H9 (cell line): ENCODE measurements around the gene BTD. TPM values are rescaled to one million over a fixed set of nuclear protein-coding genes. Genes with fewer than 3 reads are reported as not detected.

Source experiments
- DNase-seq: peaks from one replicate; pipeline ENCODE4 v3.0.0-alpha.2; 2017
- H2AFZ ChIP-seq: one replicate; pipeline ENCODE4 v1.6.1; 2013; ENCODE audit warnings: mild to moderate bottlenecking, low read length, control low read depth, moderate library complexity
- H2AK5ac ChIP-seq: 2 replicates; pipeline ENCODE4 v1.6.1; 2013; ENCODE audit warnings: low read length, control low read depth, mixed read lengths; ENCODE audit not compliant: insufficient read length
- H2BK120ac ChIP-seq: one replicate; pipeline ENCODE4 v1.6.1; 2013; ENCODE audit warnings: low read depth, mild to moderate bottlenecking, low read length, control low read depth, inconsistent platforms; ENCODE audit not compliant: poor library complexity, severe bottlenecking
- H2BK12ac ChIP-seq: 2 replicates; pipeline ENCODE4 v1.6.1; 2013; ENCODE audit warnings: low read length, control low read depth, mixed read lengths, low read depth; ENCODE audit not compliant: insufficient read length
- H2BK15ac ChIP-seq: 2 replicates; pipeline ENCODE4 v1.6.1; 2013; ENCODE audit warnings: low read depth, low read length, control low read depth
- H2BK20ac ChIP-seq: one replicate; pipeline ENCODE4 v1.6.1; 2013; ENCODE audit warnings: low read depth, mild to moderate bottlenecking, low read length, control low read depth, inconsistent platforms; ENCODE audit not compliant: poor library complexity, severe bottlenecking
- H2BK5ac ChIP-seq: 2 replicates; pipeline ENCODE4 v1.6.1; 2013; ENCODE audit warnings: low read length, control low read depth, mixed read lengths; ENCODE audit not compliant: insufficient read length
- H3K14ac ChIP-seq: 2 replicates; pipeline ENCODE4 v1.6.1; 2013; ENCODE audit warnings: low read length, control low read depth; ENCODE audit not compliant: insufficient read depth
- H3K18ac ChIP-seq: 2 replicates; pipeline ENCODE4 v1.6.1; 2013; ENCODE audit warnings: low read depth, mild to moderate bottlenecking, mixed read lengths, low read length, control low read depth; ENCODE audit not compliant: insufficient read length
- H3K23ac ChIP-seq: 2 replicates; pipeline ENCODE4 v1.6.1; 2013; ENCODE audit warnings: low read length, control low read depth, mixed read lengths, low read depth; ENCODE audit not compliant: insufficient read length
- H3K23me2 ChIP-seq: 2 replicates; pipeline ENCODE4 v1.6.1; 2013; ENCODE audit warnings: low read depth, mild to moderate bottlenecking, mixed read lengths, low read length, control low read depth; ENCODE audit not compliant: insufficient read length, poor library complexity, severe bottlenecking
- H3K27ac ChIP-seq: 2 replicates; pipeline ENCODE4 v1.5.1; 2013; ENCODE audit warnings: low read length, control low read depth, mixed read lengths, low read depth; ENCODE audit not compliant: insufficient read length
- H3K27me3 ChIP-seq: 2 replicates; pipeline ENCODE4 v1.6.1; 2013; ENCODE audit warnings: low read length, control low read depth, inconsistent platforms; ENCODE audit not compliant: insufficient read depth
- H3K4ac ChIP-seq: 2 replicates; pipeline ENCODE4 v1.6.1; 2013; ENCODE audit warnings: low read depth, mild to moderate bottlenecking, control low read depth, inconsistent platforms, low read length, moderate library complexity
- H3K4me1 ChIP-seq: 2 replicates; pipeline ENCODE4 v1.6.1; 2013; ENCODE audit warnings: low read length, control low read depth, inconsistent platforms; ENCODE audit not compliant: insufficient read depth
- H3K4me2 ChIP-seq: 2 replicates; pipeline ENCODE4 v1.6.1; 2013; ENCODE audit warnings: low read length, control low read depth, mixed read lengths; ENCODE audit not compliant: insufficient read length, insufficient read depth
- H3K56ac ChIP-seq: 2 replicates; pipeline ENCODE4 v1.6.1; 2013; ENCODE audit warnings: low read depth, mild to moderate bottlenecking, mixed read lengths, low read length, control low read depth; ENCODE audit not compliant: insufficient read length
- H3K79me1 ChIP-seq: 2 replicates; pipeline ENCODE4 v1.6.1; 2013; ENCODE audit warnings: low read depth, mild to moderate bottlenecking, moderate library complexity, low read length, control low read depth, inconsistent platforms; ENCODE audit not compliant: insufficient read depth, poor library complexity, severe bottlenecking
- H3K79me2 ChIP-seq: 2 replicates; pipeline ENCODE4 v1.6.1; 2013; ENCODE audit warnings: low read length, control low read depth, inconsistent platforms; ENCODE audit not compliant: insufficient read depth
- H3K9ac ChIP-seq: 2 replicates; pipeline ENCODE4 v1.6.1; 2013; ENCODE audit warnings: low read length, control low read depth, mixed read lengths; ENCODE audit not compliant: insufficient read length; ENCODE audit errors: extremely low read depth
- H3K9me3 ChIP-seq: one replicate; pipeline ENCODE4 v1.6.1; 2013; ENCODE audit warnings: low read depth, low read length, inconsistent platforms; ENCODE audit not compliant: control insufficient read depth
- H3T11ph ChIP-seq: one replicate; pipeline ENCODE4 v1.6.1; 2013; ENCODE audit warnings: mild to moderate bottlenecking, low read length, control low read depth, inconsistent platforms
- H4K20me1 ChIP-seq: one replicate; pipeline ENCODE4 v1.6.1; 2013; ENCODE audit not compliant: control insufficient read depth, insufficient read length, insufficient read depth
- H4K5ac ChIP-seq: 2 replicates; pipeline ENCODE4 v1.6.1; 2013; ENCODE audit warnings: low read depth, mild to moderate bottlenecking, mixed read lengths, low read length, control low read depth; ENCODE audit not compliant: insufficient read length
- H4K8ac ChIP-seq: replicated peaks from 2 replicates; pipeline ENCODE4 v1.6.1; 2013; ENCODE audit warnings: low read length, control low read depth, mixed read lengths, low read depth; ENCODE audit not compliant: insufficient read length
- H4K91ac ChIP-seq: 2 replicates; pipeline ENCODE4 v1.6.1; 2013; ENCODE audit warnings: low read depth, mild to moderate bottlenecking, moderate library complexity, mixed read lengths, low read length, control low read depth; ENCODE audit not compliant: insufficient read length
- H3K27ac Mint-ChIP-seq, 3 experiments: 2 replicates in 2 of 3; 3 replicates in 1 of 3; pipeline ENCODE4 v1.8.0; 2020 to 2021; ENCODE audit warnings: mixed read lengths in 3 of 3, mild to moderate bottlenecking in 1 of 3, moderate library complexity in 1 of 3
- H3K27me3 Mint-ChIP-seq: 2 replicates; pipeline ENCODE4 v1.8.0; 2021; ENCODE audit warnings: low read depth, mild to moderate bottlenecking, moderate library complexity, mixed read lengths
- H3K36me3 Mint-ChIP-seq, 3 experiments: 2 replicates in 2 of 3; 3 replicates in 1 of 3; pipeline ENCODE4 v1.8.0; 2020 to 2021; ENCODE audit warnings: low read depth in 3 of 3, mixed read lengths in 3 of 3; ENCODE audit not compliant: insufficient read depth in 1 of 3
- H3K4me1 Mint-ChIP-seq, 2 experiments: 2 replicates each; pipeline ENCODE4 v1.8.0; 2020; ENCODE audit warnings: mixed read lengths in 2 of 2
- H3K4me3 Mint-ChIP-seq, 2 experiments: 2 replicates in 1 of 2; 3 replicates in 1 of 2; pipeline ENCODE4 v1.8.0; 2020 to 2021; ENCODE audit warnings: mild to moderate bottlenecking in 2 of 2, mixed read lengths in 2 of 2, moderate library complexity in 1 of 2
- H3K9me3 Mint-ChIP-seq, 2 experiments: 2 replicates in 1 of 2; 3 replicates in 1 of 2; pipeline ENCODE4 v1.8.0; 2020; ENCODE audit warnings: mild to moderate bottlenecking in 2 of 2, mixed read lengths in 2 of 2, moderate library complexity in 1 of 2
- WGBS: extraction: QIAGEN DNeasy Blood & Tissue Kit; methylation state at CpG from one replicate; pipeline ENCODE4 v1.1.7; 2013; ENCODE audit warnings: missing lambda C conversion rate, low lambda C conversion rate, mixed read lengths; ENCODE audit not compliant: insufficient read length; ENCODE audit errors: extremely low coverage; 5-methylcytosine and 5-hydroxymethylcytosine counted together
- total RNA-seq: library from RNA; stranded (reverse); gene quantifications from 2 replicates; pipeline ENCODE4 v1.2.1, GENCODE V29; 2021
- TF ChIP-seq, protein P1 (sequence below): fragments of 200-600 bp; sonication (generic); conservative IDR thresholded peaks from 3 replicates; pipeline ENCODE4 v1.8.0; 2021; ENCODE audit warnings: antibody characterized with exemption, mild to moderate bottlenecking

Gene BTD
- total RNA-seq, 1 experiment from 2014 or later = 21.5 TPM

DNA sequence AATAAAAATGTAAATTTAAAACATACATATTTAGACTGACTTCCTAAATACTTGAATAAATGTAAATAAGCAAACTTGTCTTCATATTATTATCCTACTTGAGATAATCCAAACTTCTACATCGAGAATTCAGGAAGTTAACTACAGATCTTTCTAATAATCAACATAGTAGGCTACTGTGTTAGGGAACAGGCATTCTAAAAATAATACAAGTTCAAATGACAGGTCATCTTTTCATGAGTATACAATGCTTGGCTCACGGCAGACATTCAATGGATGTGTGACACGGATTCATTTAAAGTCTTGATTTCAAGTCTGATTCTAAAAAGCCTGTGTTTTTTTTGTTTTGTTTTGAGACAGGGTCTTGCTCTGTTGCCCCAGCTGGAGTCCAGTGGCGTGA lies 88.7 kb downstream of the BTD start:
- Histone ChIP-seq H2BK120ac (no peak overlapping the region), H3K79me2 (no peaks in the 10 kb centered on the region), H3K14ac (no peak overlapping the region), H3K27ac (no peak overlapping the region), H3K4me1 (no peaks in the 10 kb centered on the region), H4K8ac (no peak overlapping the region), H3K18ac (no peak overlapping the region), H2BK15ac (no peak overlapping the region), H2BK12ac (no peak overlapping the region), H3K56ac (no peak overlapping the region), H3K4ac (no peak overlapping the region), H3T11ph (no peak overlapping the region), H2BK20ac (no peak overlapping the region), H2BK5ac (no peak overlapping the region), H3K23ac (no peak overlapping the region), H3K27me3 (no peaks in the 10 kb centered on the region), H4K20me1 (no peaks in the 10 kb centered on the region), H3K9me3 (no peaks in the 10 kb centered on the region), H4K91ac (no peak overlapping the region), H3K23me2 (no peaks in the 10 kb centered on the region), H3K9ac (no peak overlapping the region), H2AK5ac (no peak overlapping the region), H3K4me2 (no peak overlapping the region), H4K5ac (no peak overlapping the region), H2AFZ (no peak overlapping the region), H3K79me1 (no peaks in the 10 kb centered on the region)
- Mint-ChIP-seq H3K4me3 (no peak overlapping the region), H3K9me3 (no peaks in the 10 kb centered on the region), H3K27me3 (no peaks in the 10 kb centered on the region), H3K4me1 (no peaks in the 10 kb centered on the region), H3K27ac (no peak overlapping the region), H3K36me3 (peaks cover 9 to 50% (median 38%) of the 10 kb centered on the region in 3 experiments)
- no peak for DNase-seq
- WGBS = no CpG with 5 or more reads among the region's 4 CpGs
- TF ChIP-seq, protein P1, sequence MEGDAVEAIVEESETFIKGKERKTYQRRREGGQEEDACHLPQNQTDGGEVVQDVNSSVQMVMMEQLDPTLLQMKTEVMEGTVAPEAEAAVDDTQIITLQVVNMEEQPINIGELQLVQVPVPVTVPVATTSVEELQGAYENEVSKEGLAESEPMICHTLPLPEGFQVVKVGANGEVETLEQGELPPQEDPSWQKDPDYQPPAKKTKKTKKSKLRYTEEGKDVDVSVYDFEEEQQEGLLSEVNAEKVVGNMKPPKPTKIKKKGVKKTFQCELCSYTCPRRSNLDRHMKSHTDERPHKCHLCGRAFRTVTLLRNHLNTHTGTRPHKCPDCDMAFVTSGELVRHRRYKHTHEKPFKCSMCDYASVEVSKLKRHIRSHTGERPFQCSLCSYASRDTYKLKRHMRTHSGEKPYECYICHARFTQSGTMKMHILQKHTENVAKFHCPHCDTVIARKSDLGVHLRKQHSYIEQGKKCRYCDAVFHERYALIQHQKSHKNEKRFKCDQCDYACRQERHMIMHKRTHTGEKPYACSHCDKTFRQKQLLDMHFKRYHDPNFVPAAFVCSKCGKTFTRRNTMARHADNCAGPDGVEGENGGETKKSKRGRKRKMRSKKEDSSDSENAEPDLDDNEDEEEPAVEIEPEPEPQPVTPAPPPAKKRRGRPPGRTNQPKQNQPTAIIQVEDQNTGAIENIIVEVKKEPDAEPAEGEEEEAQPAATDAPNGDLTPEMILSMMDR = no peak
